Astrocyte of the hippocampus (primary cell): ENCODE measurements around the gene DDX17.

Source experiments
- DNase-seq: peaks from one replicate; pipeline ENCODE4 v3.0.0; 2011; ENCODE audit warnings: low read depth, low spot score

The DDX17 gene

DNA sequence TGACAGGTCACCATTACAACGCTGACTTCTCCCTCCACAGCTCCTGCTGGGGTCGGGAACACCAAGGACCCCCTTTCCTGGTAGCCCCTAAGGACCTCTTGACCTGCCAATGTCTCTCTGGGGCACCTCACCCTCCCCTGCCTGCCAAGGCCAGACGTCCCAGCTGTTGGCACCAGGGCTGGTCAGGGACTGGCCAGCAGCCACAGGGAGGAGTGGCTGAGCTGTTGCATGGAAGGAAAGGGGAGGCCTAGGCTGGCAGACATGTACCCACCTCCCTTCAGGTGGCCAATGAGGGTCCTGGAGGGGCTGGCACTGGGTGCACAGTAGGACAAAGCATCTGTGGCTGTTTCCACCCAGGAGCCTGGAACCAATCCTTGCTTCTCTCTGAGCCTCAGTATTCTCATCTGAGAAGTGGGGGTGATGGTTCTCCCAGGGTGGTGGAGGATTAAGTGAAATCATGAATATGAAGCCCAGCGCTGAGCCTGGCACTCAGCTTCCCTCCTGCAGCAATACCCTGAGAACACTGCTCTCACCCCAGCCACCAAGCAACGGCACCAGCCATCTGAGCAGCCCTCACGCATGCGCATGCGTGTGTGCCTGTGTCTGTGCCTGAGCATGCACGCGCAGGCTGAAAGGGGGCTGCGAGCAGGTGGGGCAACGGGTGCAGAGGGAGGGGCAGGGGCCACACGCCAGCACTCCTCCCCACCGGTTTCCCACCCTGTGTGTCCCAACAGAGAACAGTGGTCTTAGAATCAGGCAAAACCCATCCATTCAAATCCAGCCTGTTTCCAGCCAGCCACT is 57.0 kb downstream of the DDX17 start:
- no peak for DNase-seq

DNA sequence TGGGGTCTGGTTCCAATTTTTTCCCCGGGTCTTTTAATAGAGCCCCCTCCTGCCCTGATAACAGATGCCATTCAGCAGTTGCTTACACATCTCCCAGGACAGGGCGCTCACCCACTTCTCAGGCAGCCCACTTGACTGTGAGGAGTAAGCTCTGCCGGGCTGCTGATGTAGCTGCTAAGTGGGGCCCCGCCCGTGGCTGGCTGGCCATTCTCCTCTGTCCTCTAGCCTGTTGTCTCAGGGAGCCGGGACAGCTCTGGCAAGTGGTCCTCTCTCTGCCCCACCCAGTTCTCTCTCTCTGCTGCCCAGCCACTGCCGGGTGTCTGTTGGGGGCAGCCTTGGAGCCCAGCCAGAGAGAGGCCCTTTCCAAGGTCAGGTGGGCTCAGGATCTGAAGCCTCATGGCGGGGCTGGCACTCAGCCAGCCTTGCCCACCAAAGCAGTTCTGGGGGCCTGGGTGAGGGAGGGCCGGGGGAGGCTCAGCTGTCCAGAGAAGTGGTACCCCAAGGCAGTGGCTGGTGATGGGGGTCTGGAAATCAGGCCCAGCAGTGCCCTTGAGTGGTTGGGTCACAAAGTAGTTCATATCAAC is 60.0 kb downstream of the DDX17 start:
- DNase-seq = no peak

DNA sequence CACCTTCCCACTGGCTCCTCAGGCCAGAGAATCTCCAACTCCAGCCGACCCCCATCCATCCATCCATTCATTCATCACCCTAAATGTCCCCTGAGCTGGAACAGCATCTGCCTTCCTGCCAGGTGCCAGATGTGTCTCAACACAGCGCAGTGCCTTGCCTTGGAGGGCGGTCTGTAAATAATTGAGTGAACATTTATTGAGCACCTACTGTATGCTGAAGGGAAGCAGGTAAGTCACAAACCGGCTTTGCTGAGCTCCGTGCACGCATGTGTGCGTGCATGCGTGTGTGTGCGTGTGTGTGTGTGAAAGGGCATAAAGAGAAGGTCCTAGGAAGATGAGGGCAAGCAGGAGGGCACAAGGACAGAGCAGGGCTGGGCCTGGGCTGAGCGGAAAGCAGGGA is 61.3 kb downstream of the DDX17 start:
- no peak for DNase-seq

DNA sequence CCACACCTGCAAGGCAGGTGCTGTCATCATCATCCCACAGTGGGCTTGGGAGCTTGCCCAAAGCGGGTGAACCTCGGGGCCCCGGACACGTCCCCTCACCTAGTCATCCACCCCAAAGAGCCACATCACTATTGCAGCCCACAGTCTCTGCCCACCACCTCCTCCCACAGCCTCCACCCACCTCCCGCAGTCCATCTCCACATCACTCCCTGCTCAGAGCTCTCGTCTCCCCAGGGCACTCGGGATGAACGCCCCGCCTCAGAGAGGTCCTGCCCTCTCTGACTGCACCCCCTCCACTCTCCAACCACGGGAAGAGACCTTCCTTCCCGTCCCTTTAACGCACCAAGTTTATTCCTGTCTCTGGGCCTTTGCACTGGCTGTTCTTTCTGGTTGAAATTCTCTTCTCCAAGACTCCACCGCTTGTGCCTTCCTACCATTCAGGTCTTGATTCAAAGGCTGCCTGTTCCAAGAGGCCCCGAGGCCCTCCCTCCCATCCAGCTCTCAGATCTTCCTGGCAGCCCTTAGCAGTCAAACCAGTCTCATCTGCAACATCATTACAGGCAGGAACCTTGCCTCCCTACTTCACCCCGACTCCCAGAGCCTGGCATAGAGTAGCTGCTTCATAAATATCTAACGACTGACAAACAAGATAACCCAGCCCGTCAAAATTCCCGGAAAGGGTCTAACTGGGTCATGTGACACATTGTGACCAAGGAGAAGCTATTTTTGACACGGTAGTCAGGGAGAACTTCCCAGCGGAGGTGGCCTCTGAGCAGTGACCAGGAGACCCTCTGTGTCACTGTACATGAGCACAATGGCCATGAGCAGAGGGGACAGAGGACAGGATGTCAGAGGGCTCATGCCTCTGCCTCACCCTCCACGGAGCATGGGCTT is 62.2 kb downstream of the DDX17 start:
- no peak for DNase-seq

DNA sequence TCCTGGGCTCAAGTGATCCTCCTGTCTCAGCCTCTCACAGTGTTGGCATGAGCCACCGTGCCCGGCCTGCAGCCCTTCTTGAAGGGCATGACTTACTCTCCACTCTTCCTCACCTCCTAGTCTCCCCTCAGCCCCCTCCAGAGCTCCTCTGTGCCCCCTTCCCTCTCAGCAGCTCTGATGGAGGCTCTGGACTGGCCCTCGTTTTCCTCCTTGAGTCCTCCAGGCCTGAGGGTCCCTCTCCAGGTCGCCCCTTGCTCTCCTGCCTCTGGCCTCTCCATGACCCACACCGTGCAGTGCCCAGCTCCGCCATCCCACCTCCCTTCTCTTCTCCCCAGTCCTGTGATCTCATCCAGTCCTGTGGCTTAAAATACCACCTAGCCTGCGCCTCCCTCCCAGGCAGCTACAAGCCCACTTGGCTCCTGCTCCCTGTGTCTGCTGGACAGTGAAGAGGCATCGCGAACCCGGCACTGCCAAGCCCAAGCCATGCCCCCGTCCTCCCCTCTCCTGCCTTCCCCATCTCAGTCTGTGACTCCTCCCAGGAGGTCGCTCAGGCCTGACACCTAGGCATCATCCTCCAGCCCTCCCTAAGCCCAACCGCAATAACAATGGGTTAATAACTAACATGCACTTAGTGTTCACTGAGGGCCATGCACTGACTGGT is 63.0 kb downstream of the DDX17 start:
- peak; percentile 19 for DNase-seq

DNA sequence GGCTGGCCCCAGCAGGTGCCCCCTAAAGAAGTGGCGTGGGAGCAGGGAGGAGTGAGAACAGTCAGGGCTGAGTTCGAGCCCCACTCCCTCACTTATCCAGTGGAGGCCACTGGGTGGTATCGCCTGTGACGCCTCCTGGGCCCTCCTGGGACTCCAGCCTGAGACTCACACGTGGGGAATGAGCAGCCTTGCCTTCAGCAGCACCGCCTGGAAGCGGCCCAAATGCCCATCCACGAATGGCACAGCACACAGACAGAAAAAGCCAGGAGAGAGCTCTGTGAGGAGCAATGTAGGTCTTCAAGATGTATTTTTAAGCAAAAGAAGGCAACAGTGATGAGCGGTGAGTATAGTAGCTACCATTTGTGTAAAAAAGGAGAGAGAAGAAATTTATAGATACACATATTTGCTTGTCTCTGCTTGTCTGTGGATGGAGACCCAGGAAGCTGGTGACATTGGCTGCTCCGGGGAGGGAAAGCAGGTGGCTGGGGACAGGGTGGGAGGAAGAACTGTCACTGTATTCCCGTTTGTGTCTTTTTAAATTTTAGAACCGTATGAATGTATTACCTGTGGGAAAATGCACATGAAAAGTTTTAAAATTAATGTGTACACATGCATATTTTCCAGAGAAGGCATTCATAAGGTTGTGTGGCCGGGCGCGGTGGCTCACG is 64.4 kb downstream of the DDX17 start:
- DNase-seq = peak; percentile 24

DNA sequence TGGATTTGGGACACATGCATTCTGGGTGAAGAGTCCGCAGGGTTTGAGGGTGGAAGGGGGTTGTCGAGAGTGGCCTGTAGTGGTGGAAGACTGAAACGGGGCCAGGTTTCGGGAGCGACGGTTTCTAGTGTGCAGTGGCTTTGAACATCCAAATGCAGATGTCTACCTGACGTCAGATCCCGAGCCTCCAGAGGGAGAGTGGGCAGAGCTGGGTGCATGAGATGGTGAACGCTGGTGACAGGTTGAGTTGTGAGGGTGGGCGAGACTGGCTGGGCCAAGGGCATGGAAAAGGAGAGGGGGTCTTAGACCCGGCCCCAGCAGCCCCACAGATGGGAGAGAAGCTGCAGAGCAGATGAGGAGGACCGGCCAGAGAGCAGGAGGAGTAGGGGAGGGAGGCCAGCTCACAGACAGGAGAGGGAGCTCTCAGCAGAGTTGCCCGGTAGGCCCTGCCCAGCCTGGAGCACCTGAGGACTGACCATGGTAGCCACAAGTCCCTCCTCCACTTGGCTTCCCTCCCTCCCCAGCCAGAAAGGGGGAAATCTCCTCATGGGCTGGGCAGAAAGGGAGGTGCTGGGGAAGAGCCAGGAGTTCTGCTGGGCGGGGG is 65.3 kb downstream of the DDX17 start:
- no peak for DNase-seq

DNA sequence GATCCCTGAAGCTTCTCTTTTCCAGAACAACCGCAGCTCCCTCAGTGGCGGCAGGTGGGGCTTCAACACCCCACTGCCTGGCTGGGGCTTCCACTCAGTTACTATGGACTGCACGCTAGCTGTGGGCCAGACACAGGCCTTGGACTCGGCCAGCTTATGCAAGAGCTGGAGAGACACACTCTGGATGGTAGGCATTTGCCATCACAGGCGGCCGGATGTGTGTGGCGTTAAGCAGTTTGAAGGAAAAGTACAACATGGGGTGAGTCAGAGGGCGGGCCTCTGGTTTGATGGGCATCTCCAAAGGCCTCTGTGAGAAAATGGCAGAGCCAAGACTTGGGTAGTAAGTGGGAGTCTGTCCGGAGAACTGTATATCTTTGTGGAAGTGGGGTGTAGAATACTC is 68.7 kb downstream of the DDX17 start:
- DNase-seq = peak; percentile 39

DNA sequence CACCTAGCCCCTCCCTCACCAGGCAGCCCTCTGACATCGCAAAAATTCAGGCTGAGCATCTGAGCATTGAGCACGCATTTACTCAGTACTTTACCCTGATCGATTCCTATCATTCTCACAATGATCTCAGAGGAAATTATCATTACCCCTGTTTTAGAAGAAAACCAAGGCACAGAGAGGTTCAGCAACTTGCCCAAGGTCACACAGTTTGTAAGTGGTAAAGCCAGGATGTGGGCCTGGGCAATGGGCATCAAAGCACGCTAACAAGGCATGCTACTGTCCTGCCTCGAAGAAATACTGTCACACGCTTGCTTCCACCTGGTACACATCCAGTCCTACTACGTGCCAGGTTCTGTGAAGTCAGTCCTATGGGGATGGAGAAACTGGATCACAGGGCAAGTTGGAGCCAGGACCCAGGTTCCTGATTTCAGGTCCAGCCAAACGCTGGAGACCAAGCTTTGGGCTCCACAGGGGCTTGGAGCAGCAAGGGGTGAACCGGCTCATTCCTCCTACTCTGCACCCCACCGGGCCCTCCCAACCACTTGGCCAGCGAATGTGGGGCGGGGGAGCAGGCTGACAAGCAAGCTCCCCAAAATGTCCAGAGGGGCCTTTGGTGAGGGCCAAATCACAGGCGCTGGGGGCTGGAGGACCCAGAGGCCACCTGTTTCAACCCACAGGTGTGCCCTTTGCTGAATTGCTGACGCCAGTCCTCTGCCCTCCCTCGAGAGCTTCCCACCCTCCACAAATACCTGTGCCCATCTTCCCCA is 69.3 kb downstream of the DDX17 start:
- no peak for DNase-seq

DNA sequence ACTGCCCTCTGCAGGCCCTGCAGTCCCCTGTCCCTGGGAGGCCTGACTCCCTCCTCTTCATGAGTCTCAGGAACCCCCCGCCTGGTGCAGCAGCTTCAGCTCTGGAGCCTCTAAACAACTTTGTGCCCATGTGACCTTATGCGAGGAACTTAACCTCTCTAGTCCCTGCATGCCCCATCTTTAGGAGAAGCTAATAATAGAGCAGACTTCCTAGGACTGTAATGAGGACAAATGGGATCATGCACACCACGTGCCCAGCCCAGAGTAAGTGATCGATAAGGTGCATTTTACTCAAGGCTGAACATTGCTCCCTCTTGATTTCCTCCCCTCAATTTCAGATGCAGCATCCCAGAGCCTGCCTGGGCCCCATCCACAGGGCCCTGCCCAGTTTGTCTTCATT is 70.1 kb downstream of the DDX17 start:
- DNase-seq = no peak

DNA sequence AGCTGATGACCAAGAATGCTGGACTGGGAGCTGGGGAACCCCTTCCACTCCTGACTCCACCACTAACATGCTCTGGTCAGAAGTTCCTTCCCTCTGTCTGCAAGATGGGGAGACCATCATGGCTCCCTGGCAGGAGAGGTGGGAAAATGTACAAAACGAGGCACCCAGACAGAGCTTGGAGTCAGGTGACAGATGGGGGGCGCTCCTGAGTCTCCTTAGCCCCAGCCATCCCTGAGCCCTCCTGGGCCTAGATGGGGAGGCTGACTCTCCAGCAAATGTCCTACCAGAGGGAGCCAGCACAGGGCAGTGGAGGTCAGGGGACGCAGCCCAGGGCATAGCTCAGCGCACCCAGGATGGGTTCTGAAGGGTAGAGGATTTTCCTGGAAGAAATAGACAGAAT is 71.1 kb downstream of the DDX17 start:
- no peak for DNase-seq

DNA sequence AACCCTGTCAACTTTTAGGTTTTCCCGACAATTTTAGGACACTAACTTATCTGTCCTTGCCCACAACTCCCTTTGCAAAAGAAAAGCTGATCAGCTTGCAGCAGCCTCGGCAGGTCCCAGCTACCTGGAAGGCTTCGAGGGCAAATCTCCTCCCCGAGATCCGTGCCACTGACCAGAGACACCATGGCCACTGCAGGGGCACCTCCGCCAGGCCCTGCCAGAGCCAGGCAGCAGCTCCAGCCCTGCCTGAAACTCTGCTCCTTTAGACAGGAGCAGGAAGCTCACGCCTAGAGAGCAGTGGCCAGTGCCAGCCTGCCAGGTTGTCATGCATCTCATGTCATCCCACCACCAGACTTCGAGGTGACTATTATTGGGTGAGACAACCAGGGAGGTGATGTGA is 72.2 kb downstream of the DDX17 start:
- DNase-seq = no peak
